ENCODE data around the gene SLC25A30.
A peak's percentile ranks its signal among the peaks of the same experiment; 100 is the strongest.

SLC25A30 gene

GRCh38 chr13:45464141-45464686, 46.0 kb upstream of the SLC25A30 start:
- no peaks in the 10 kb centered on the region for H3K27me3 ChIP-seq (ENCODE audit: insufficient read depth, poor library complexity, severe bottlenecking)
- DNase-seq (ENCODE audit: low read depth in 1 of 2, low spot score in 1 of 2), result no peak
- H3K4me3 ChIP-seq (replicated peaks; ENCODE audit: insufficient read depth, low read length), result peak overlapping the region; percentile 99
- H3K27ac ChIP-seq (replicated peaks), result peak overlapping the region; percentile 84
- TF ChIP-seq GABPA (IDR thresholded peaks at IDR 0.05; ENCODE audit: low read depth) (no peak), CTCF (IDR thresholded peaks at IDR 0.05; ENCODE audit: insufficient read depth, low read length) (no peak), REST (IDR thresholded peaks at IDR 0.05; ENCODE audit: insufficient replicate concordance, low read depth) (no peak), POLR2AphosphoS5 (IDR thresholded peaks at IDR 0.05; ENCODE audit: low read depth) (no peak), SPI1 (IDR thresholded peaks at IDR 0.05; ENCODE audit: borderline replicate concordance, low read depth) (no peak)

GRCh38 chr13:45456196-45456972, 38.2 kb upstream of the SLC25A30 start:
- H3K27ac ChIP-seq (replicated peaks), result no peak overlapping the region
- no peak overlapping the region for H3K4me3 ChIP-seq (replicated peaks; ENCODE audit: insufficient read depth, low read length)
- TF ChIP-seq POLR2AphosphoS5 (IDR thresholded peaks at IDR 0.05; ENCODE audit: low read depth) (no peak), SPI1 (IDR thresholded peaks at IDR 0.05; ENCODE audit: borderline replicate concordance, low read depth) (no peak), CTCF (IDR thresholded peaks at IDR 0.05; ENCODE audit: insufficient read depth, low read length) (no peak), GABPA (IDR thresholded peaks at IDR 0.05; ENCODE audit: low read depth) (no peak), REST (IDR thresholded peaks at IDR 0.05; ENCODE audit: insufficient replicate concordance, low read depth) (no peak)
- H3K27me3 ChIP-seq (ENCODE audit: insufficient read depth, poor library complexity, severe bottlenecking), result no peaks in the 10 kb centered on the region
- DNase-seq (ENCODE audit: low read depth in 1 of 2, low spot score in 1 of 2), result no peak

- no peak for DNase-seq (ENCODE audit: low read depth in 1 of 2, low spot score in 1 of 2)
- H3K27ac ChIP-seq (replicated peaks), result no peak overlapping the region
- no peaks in the 10 kb centered on the region for H3K27me3 ChIP-seq (ENCODE audit: insufficient read depth, poor library complexity, severe bottlenecking)
- TF ChIP-seq REST (IDR thresholded peaks at IDR 0.05; ENCODE audit: insufficient replicate concordance, low read depth) (no peak), POLR2AphosphoS5 (IDR thresholded peaks at IDR 0.05; ENCODE audit: low read depth) (no peak), GABPA (IDR thresholded peaks at IDR 0.05; ENCODE audit: low read depth) (no peak)
- no peak overlapping the region for H3K4me3 ChIP-seq (replicated peaks; ENCODE audit: insufficient read depth, low read length)
These were observed 36.0 kb upstream of the SLC25A30 start for GRCh38 chr13:45454204-45454603.

All from HL-60 (cell line).